ENCODE data around the gene HAUS6. TPM values are rescaled to one million over a fixed set of nuclear protein-coding genes. Genes with fewer than 3 reads are reported as not detected.

The HAUS6 gene
- total and polyA plus RNA-seq, 7 experiments from 2014 or later, result 5.1 to 25.4 (median 16.9) TPM

DNA sequence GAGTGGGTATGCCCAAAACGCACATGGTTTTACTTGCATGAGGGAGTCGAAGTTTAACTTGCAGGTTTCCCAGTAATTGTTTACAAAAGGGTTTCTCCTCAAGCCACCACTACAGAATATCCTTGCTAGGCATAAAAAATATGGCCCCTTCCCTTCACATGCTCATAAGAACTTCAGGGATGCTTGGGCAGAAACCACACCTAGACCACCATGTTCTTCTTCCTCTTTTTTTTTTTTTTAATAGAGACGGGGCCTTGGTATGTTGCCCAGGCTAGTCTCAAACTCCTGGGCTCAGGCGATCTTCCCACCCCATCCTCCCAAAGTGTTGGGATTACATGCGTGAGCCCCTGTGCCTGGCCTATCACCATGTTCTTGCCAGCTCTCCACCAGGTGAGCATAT is 43.2 kb upstream of the HAUS6 start:
- Mint-ChIP-seq H3K9me3 (no peaks in the 10 kb centered on the region), H3K4me3 (no peak overlapping the region), H3K36me3 (peaks cover 0 to 3% (median 0%) of the 10 kb centered on the region in 5 donors), H3K27ac (no peak overlapping the region), H3K27me3 (no peaks in the 10 kb centered on the region), H3K4me1 (peaks cover 0 to 3% (median 0%) of the 10 kb centered on the region in 7 donors)
- intact Hi-C loops (cut with micrococcal nuclease), result loop anchor here in 1 of 2 donors (2.0 kb wide), 1 partner anchor 17 kb away; no protein-coding TSS in a partner anchor
- POLR2A ChIA-PET, result no interaction called here
- CTCF ChIA-PET, result no interaction called here
- ATAC-seq (no peak), DNase-seq (no peak)
- Histone ChIP-seq H3K27me3 (ENCODE audit: control insufficient read depth in 2 of 2, insufficient read depth in 2 of 2, low read length in 2 of 2) (no peaks in the 10 kb centered on the region), H3K9me3 (ENCODE audit: control insufficient read depth in 2 of 3, low read length in 3 of 3) (no peaks in the 10 kb centered on the region), H3K27ac (ENCODE audit: low read depth, low read length) (no peak overlapping the region), H3K4me3 (ENCODE audit: low read length) (no peak overlapping the region), H3K36me3 (ENCODE audit: control insufficient read depth in 2 of 3, insufficient read depth in 3 of 3, low read length in 3 of 3) (no peaks in the 10 kb centered on the region), H3K4me1 (ENCODE audit: control insufficient read depth in 2 of 2, insufficient read depth in 2 of 2, low read length in 2 of 2) (no peaks in the 10 kb centered on the region)

DNA sequence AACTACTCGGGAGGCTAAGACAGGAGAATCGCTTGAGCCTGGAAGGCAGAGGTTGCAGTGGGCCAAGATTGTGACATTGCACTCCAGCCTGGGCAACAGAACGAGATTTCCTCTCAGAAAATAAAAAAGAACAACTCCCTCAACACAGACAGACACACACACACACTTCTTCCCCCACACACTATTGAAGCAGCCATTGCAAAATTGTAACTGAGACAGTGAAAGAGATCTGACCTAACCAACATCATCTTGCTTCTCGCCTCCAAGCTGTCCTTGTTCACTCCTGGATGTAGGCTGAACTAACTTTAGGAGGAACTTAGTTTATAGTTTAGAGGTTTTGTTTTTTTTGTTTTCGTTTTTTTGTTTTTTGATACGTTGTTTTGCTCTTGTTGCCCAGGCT is 37.6 kb upstream of the HAUS6 start:
- no peaks in the 10 kb centered on the region for H3K9me3 ChIP-seq (ENCODE audit: control insufficient read depth in 2 of 3, low read length in 3 of 3)
- intact Hi-C loops (cut with micrococcal nuclease), result no loop called here
- DNase-seq, result no peak
- ChIA-PET POLR2A (no interaction called here), CTCF (no interaction called here)
- no peak for ATAC-seq
- H3K36me3 ChIP-seq (ENCODE audit: control insufficient read depth in 2 of 3, insufficient read depth in 3 of 3, low read length in 3 of 3), result no peaks in the 10 kb centered on the region
- H3K4me3 Mint-ChIP-seq, result no peak overlapping the region
- no peak overlapping the region for H3K27ac ChIP-seq (ENCODE audit: low read depth, low read length)
- H3K36me3 Mint-ChIP-seq, result no peaks in the 10 kb centered on the region
- no peaks in the 10 kb centered on the region for H3K27me3 Mint-ChIP-seq
- H3K9me3 Mint-ChIP-seq, result no peaks in the 10 kb centered on the region
- H3K27me3 ChIP-seq (ENCODE audit: control insufficient read depth in 2 of 2, insufficient read depth in 2 of 2, low read length in 2 of 2), result no peaks in the 10 kb centered on the region
- no peaks in the 10 kb centered on the region for H3K4me1 ChIP-seq (ENCODE audit: control insufficient read depth in 2 of 2, insufficient read depth in 2 of 2, low read length in 2 of 2)
- no peak overlapping the region for H3K4me3 ChIP-seq (ENCODE audit: low read length)
- no peak overlapping the region for H3K27ac Mint-ChIP-seq
- H3K4me1 Mint-ChIP-seq, result peaks cover 0 to 10% (median 3%) of the 10 kb centered on the region in 7 donors

DNA sequence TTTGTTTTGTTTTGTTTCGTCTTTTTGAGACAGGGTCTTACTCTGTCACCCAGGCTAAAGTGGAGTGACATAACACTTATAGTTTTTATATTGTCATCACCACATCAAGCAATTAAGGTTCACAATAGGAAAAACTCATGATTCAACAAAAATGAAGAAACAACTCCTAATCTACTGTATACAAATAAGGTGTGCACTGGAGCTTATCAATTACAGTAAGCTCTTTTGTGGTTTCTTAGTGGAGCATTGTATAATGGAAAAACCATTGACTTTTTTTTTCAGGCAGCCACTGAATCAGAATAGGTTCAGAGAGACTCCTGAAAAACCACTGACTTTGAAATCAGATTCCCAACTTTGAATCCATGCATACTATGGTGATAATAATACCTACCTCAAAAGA is 35.4 kb upstream of the HAUS6 start:
- ATAC-seq, result no peak
- Histone ChIP-seq H3K27me3 (ENCODE audit: control insufficient read depth in 2 of 2, insufficient read depth in 2 of 2, low read length in 2 of 2) (no peaks in the 10 kb centered on the region), H3K4me1 (ENCODE audit: control insufficient read depth in 2 of 2, insufficient read depth in 2 of 2, low read length in 2 of 2) (no peaks in the 10 kb centered on the region), H3K27ac (ENCODE audit: low read depth, low read length) (no peak overlapping the region), H3K36me3 (ENCODE audit: control insufficient read depth in 2 of 3, insufficient read depth in 3 of 3, low read length in 3 of 3) (no peaks in the 10 kb centered on the region), H3K9me3 (ENCODE audit: control insufficient read depth in 2 of 3, low read length in 3 of 3) (no peaks in the 10 kb centered on the region), H3K4me3 (ENCODE audit: low read length) (no peak overlapping the region)
- intact Hi-C loops (cut with micrococcal nuclease), result no loop called here
- CTCF ChIA-PET, result interaction anchor here (1.5 kb wide), 1 partner anchor 36 kb away, joined by 4 read pairs; no protein-coding TSS in a partner anchor
- Mint-ChIP-seq H3K36me3 (no peaks in the 10 kb centered on the region), H3K9me3 (no peaks in the 10 kb centered on the region), H3K27me3 (no peaks in the 10 kb centered on the region), H3K4me3 (no peak overlapping the region), H3K27ac (no peak overlapping the region), H3K4me1 (peaks cover 0 to 14% (median 3%) of the 10 kb centered on the region in 7 donors)
- POLR2A ChIA-PET, result interaction anchor here (1.2 kb wide), 1 partner anchor 24 kb away, joined by 6 read pairs; no protein-coding TSS in a partner anchor
- DNase-seq, result no peak

DNA sequence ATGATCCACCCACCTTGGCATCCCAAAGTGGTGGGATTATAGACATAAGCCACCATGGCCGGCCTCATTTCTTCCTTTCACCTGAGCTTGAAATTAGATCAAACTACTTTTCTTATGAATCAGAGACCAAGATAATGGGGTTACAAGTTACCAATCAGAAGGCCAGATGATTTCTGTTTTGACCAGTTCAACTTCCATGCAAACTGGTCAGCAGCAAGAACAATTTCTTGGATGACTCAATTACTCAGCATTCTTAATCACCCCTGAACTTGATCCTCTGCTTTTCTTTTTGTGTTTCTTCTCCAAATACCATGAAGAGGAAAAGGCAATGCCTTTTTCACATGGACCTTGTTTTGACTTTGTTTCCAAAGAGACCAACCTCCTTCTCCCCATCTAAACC is 34.6 kb upstream of the HAUS6 start:
- H3K4me1 Mint-ChIP-seq, result peaks cover 0 to 14% (median 3%) of the 10 kb centered on the region in 7 donors
- ATAC-seq (no peak), DNase-seq (no peak)
- Histone ChIP-seq H3K27me3 (ENCODE audit: control insufficient read depth in 2 of 2, insufficient read depth in 2 of 2, low read length in 2 of 2) (no peaks in the 10 kb centered on the region), H3K27ac (ENCODE audit: low read depth, low read length) (no peak overlapping the region), H3K4me3 (ENCODE audit: low read length) (no peak overlapping the region), H3K9me3 (ENCODE audit: control insufficient read depth in 2 of 3, low read length in 3 of 3) (no peaks in the 10 kb centered on the region), H3K4me1 (ENCODE audit: control insufficient read depth in 2 of 2, insufficient read depth in 2 of 2, low read length in 2 of 2) (no peaks in the 10 kb centered on the region), H3K36me3 (ENCODE audit: control insufficient read depth in 2 of 3, insufficient read depth in 3 of 3, low read length in 3 of 3) (no peaks in the 10 kb centered on the region)
- POLR2A ChIA-PET, result interaction anchor here (0.6 to 1.2 kb wide), 2 partner anchors 25 to 47 kb away, joined by 3 to 6 read pairs; no protein-coding TSS in a partner anchor
- CTCF ChIA-PET, result interaction anchor here (1.5 kb wide), 1 partner anchor 36 kb away, joined by 4 read pairs; no protein-coding TSS in a partner anchor
- H3K27ac Mint-ChIP-seq, result no peak overlapping the region
- no peak overlapping the region for H3K4me3 Mint-ChIP-seq
- no peaks in the 10 kb centered on the region for H3K36me3 Mint-ChIP-seq
- intact Hi-C loops (cut with micrococcal nuclease), result no loop called here
- no peaks in the 10 kb centered on the region for H3K27me3 Mint-ChIP-seq
- no peaks in the 10 kb centered on the region for H3K9me3 Mint-ChIP-seq

DNA sequence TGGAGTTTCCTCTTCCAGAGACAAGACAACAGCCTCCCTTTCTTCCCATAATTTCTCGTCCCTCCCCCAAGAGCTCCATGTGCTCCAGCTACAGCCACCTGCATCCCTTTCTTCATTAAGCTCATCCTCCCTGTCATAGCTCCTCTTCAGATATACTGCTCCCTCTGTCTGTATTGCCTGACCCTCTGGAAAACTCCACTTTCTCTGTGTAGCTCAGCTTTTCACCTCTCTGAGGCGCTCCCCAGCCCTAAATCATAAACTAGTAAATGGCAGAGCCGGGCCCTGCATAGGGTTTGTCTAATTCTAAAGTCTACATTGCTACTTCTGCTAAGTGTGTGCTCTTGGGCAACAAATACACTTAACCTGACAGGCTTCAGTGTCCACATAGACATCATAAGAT is 33.4 kb upstream of the HAUS6 start:
- peaks cover 0 to 14% (median 3%) of the 10 kb centered on the region in 7 donors for H3K4me1 Mint-ChIP-seq
- ChIA-PET POLR2A (no interaction called here), CTCF (no interaction called here)
- Histone ChIP-seq H3K27ac (ENCODE audit: low read depth, low read length) (no peak overlapping the region), H3K36me3 (ENCODE audit: control insufficient read depth in 2 of 3, insufficient read depth in 3 of 3, low read length in 3 of 3) (no peaks in the 10 kb centered on the region), H3K4me1 (ENCODE audit: control insufficient read depth in 2 of 2, insufficient read depth in 2 of 2, low read length in 2 of 2) (no peaks in the 10 kb centered on the region), H3K9me3 (ENCODE audit: control insufficient read depth in 2 of 3, low read length in 3 of 3) (no peaks in the 10 kb centered on the region), H3K4me3 (ENCODE audit: low read length) (no peak overlapping the region), H3K27me3 (ENCODE audit: control insufficient read depth in 2 of 2, insufficient read depth in 2 of 2, low read length in 2 of 2) (no peaks in the 10 kb centered on the region)
- intact Hi-C loops (cut with micrococcal nuclease), result no loop called here
- H3K4me3 Mint-ChIP-seq, result no peak overlapping the region
- no peaks in the 10 kb centered on the region for H3K9me3 Mint-ChIP-seq
- no peaks in the 10 kb centered on the region for H3K36me3 Mint-ChIP-seq
- no peak for DNase-seq
- no peak overlapping the region for H3K27ac Mint-ChIP-seq
- H3K27me3 Mint-ChIP-seq, result no peaks in the 10 kb centered on the region
- ATAC-seq, result no peak

DNA sequence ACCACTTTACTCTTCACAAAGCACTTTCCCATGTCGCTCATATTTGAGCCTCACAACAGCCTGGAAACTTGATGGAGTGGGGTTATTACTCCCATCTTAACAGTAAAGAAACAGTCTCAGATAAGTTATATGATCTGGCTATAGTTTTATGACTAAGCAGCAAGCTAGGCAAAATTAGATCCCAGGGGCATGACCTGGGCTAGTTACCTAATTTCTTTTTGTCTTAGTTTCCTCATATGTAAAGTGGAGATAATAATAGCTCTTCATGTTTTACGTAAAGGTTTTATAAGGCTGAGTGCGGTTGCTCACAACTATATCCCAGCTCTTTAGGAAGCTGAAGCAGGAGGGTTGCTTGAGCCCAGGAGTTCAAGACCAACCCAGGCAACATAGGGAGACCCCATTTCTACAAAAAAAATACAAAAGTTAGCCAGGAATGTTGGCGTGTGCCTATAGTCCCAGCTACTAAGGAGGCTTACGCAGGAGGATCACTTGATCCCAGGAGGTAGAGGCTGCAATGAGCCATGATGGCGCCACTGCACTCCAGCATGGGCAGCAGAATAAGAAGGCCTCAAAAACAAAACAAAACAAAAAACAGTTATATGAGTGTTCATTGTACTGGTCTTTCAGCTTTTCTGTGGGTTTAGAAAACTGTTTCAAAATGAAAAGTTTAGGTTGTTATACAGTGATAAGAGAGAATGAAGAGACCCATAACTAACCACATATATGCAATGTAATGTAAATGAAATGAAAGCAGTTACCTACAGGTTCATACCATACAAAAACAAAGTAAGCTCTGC is 31.0 kb upstream of the HAUS6 start:
- ChIA-PET CTCF (interaction anchor here (0.6 kb wide), 2 partner anchors 39 to 412 kb away, joined by 3 to 4 read pairs; no protein-coding TSS in a partner anchor), POLR2A (interaction anchor here (0.7 to 1.6 kb wide), 2 partner anchors 64 to 97 kb away, joined by 3 to 5 read pairs; partner anchors contain the start of gene DENND4C)
- no peaks in the 10 kb centered on the region for H3K36me3 Mint-ChIP-seq
- H3K27me3 Mint-ChIP-seq, result no peaks in the 10 kb centered on the region
- no peaks in the 10 kb centered on the region for H3K9me3 ChIP-seq (ENCODE audit: control insufficient read depth in 2 of 3, low read length in 3 of 3)
- H3K27me3 ChIP-seq (ENCODE audit: control insufficient read depth in 2 of 2, insufficient read depth in 2 of 2, low read length in 2 of 2), result no peaks in the 10 kb centered on the region
- H3K4me3 Mint-ChIP-seq, result no peak overlapping the region
- intact Hi-C loops (cut with micrococcal nuclease), result no loop called here
- H3K4me3 ChIP-seq (ENCODE audit: low read length), result no peak overlapping the region
- no peak for DNase-seq
- no peak overlapping the region for H3K27ac ChIP-seq (ENCODE audit: low read depth, low read length)
- no peak for ATAC-seq
- no peaks in the 10 kb centered on the region for H3K9me3 Mint-ChIP-seq
- H3K4me1 ChIP-seq (ENCODE audit: control insufficient read depth in 2 of 2, insufficient read depth in 2 of 2, low read length in 2 of 2), result peaks cover 0 to 4% of the 10 kb centered on the region in 2 donors
- peak overlapping the region in 1 of 9 donors; percentile 61 for H3K27ac Mint-ChIP-seq
- no peaks in the 10 kb centered on the region for H3K36me3 ChIP-seq (ENCODE audit: control insufficient read depth in 2 of 3, insufficient read depth in 3 of 3, low read length in 3 of 3)
- peaks cover 7 to 29% (median 16%) of the 10 kb centered on the region in 7 donors for H3K4me1 Mint-ChIP-seq
